GM20431 (cell line): ENCODE measurements around the gene HOXA9.

Experiments
- in situ Hi-C: fragments of 300-500 bp; cut with MseI, MboI; formaldehyde crosslinking; loops from one replicate; pipeline ENCODE4 v1.15.0; 2020; ENCODE audit warnings: low sequenced_read_pairs; ENCODE audit not compliant: unreplicated experiment

Gene HOXA9

DNA sequence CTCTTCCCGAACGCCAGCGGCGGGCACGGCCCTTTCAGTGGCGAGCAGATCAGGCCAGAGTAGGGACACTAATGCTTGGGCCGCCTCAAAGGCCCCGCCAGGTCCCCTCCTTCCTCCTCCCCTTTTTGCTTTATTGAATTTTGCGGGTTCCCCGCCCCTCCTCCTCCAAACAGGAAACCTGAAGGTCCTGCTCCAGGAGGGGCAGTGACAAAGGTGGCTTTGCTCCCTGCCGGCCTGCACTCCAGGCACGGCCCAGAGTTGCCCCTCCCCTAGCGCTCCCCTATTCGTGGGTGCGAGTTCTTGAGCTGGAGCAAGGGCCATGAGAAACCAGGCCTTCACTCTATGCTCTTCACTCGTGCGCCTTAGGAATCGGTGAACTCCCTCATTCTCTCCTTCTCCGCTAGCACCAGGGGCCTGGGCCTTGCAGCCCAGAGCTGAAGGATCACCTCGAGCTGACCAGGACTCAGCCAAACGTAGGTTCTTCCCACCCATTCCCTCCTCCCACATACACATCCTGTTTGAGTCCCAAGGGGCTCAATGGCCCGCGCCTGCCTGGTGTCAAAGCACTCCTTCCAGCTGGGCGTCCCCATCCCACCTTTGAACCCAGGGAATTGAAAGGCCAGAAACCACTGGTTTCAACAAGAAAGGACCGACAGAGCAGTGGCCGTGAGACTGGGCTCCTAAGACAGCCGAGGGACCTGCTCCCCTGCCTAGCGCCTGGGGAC, 17.1 kb downstream of the HOXA9 start:
- in situ Hi-C loops, result no loop called here

DNA sequence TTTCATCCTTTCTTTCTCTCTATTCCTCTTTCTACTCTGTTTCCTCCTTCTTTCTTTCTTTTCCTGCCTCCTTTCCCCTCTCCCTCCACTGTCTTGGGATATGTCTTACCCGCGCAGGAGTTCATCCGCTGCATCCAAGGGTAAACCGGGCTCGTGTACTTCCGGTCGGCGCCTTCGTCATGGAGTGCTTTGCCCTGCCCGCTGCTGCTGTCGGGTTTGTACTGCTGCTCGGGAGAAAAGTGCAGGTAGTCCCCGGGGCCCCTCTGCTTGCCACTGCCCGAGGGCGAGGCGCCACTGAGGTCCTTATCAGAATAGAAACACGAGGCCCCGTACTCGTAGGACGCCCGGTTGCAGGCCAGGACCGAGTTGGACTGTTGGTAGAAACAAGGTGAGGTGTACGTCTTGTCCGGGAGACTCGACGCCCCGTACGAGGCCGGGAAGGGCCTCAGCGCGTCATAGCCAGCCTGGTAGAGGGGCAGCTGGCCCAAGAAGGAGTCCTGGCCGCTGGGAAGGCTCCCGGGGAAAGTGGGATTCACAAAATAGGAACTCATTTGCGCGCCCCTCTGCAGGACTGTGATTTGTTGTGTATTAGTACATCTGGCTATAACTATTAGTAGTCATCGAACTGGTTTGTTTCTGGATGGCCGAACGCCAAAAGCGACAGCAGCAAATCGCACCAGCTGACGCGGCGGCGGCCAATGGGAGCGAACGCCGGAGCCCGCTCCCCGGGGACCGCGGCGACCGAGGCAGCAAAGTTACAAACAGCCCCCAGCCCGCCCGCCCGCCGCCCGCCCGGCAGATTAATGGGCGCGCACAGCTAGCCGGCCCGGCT, 17.9 kb downstream of the HOXA9 start, which contains the start of gene HOXA6:
TSS of gene HOXA6 (minus strand) at position 576 of the 832 bp plus-strand sequence. CDS start at position 551, 25 bp downstream.
- in situ Hi-C loops, result no loop called here

GRCh38 chr7:27146491-27147198, 18.7 kb downstream of the HOXA9 start:
- in situ Hi-C loops, result no loop called here

GRCh38 chr7:27145914-27146412, 19.4 kb downstream of the HOXA9 start:
- in situ Hi-C loops, result no loop called here

GRCh38 chr7:27145165-27145913, 20.0 kb downstream of the HOXA9 start:
- in situ Hi-C loops, result no loop called here

DNA sequence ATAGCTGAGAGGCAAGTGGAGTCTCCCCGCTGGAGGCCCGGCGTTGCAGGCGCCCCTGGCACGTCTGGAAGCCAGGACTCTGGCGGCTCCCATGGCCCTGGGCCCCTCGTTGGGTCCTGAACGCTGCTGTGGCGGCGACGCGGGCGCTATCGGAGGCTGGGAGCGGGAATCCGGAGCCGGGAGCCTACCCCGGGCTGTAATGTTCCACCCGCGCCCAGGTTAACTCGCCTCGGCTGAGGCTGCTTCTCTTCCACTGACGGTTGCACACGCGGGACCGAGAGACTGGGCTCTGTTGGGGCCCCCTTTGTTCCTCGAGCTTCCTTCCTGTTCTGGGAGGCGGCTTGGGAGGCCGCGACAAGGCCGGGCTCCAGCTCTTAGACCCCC, 20.6 kb downstream of the HOXA9 start:
- in situ Hi-C loops, result no loop called here

DNA sequence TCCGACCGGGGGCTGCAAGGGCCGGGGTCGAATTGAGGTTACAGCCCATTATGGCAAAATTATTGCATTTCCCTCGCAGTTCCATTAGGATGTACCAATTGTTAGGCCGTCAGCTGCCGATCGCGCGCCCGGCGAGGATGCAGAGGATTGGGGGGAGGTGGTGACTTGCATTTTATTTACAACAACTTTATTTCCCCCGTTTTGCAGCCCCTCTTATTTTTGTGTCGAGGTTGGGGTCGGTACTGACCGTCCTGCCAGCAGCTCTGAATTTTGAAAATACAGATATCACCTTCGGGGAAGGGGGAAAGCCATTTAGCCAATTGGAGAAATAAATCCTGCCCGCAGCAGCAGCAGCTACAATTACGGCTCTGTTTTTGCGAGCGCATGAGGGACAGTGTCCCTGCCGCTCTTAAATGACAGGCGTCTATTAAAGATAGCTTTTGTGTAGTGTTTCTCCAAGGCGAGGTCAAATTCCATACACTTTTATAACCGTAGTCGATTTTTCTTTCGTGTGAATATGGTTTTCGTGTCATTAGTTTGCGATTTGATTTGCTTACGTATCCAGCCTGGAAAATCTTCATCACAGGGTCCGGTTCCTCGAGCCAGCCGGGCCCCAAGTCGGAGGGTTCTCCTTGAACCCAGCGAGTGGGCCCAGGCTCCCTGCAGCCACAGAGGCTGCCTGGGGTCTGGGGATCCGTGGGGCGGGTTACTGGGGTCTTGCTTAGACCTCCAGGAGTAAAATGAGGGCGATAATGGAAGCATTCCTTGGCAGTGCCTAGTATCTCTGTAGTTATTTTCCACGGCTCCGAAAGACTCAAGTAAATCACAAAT, 21.2 kb downstream of the HOXA9 start:
- in situ Hi-C loops, result no loop called here

DNA sequence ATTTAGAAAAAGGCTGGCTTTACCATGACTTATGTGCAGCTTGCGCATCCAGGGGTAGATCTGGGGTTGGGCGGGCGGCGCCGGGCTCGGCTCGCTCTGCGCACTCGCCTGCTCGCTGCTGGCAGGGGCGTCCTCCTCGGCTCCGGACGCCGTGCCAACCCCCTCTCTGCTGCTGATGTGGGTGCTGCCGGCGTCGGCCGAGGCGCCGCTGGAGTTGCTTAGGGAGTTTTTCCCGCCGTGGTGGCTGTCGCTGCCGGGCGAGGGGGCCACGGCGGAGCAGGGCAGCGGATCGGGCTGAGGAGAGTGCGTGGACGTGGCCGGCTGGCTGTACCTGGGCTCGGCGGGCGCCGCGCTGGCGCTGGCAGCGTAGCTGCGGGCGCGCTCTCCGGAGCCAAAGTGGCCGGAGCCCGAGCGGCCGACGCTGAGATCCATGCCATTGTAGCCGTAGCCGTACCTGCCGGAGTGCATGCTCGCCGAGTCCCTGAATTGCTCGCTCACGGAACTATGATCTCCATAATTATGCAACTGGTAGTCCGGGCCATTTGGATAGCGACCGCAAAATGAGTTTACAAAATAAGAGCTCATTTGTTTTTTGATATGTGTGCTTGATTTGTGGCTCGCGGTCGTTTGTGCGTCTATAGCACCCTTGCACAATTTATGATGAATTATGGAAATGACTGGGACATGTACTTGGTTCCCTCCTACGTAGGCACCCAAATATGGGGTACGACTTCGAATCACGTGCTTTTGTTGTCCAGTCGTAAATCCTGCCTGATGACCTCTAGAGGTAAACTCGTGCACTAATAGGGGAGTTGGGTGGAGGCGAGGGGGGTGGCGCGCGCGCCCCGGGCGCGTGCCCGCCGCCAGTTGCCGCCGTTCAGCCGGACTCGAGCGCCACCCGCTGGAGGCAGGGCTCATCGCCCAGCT, 22.1 kb downstream of the HOXA9 start, which contains the start of gene HOXA5:
TSS of gene HOXA5 (minus strand) at position 659 of the 927 bp plus-strand sequence. CDS start at position 585, 74 bp downstream.
- in situ Hi-C loops, result no loop called here

GRCh38 chr7:27142580-27143022, 22.7 kb downstream of the HOXA9 start:
- in situ Hi-C loops, result no loop called here

DNA sequence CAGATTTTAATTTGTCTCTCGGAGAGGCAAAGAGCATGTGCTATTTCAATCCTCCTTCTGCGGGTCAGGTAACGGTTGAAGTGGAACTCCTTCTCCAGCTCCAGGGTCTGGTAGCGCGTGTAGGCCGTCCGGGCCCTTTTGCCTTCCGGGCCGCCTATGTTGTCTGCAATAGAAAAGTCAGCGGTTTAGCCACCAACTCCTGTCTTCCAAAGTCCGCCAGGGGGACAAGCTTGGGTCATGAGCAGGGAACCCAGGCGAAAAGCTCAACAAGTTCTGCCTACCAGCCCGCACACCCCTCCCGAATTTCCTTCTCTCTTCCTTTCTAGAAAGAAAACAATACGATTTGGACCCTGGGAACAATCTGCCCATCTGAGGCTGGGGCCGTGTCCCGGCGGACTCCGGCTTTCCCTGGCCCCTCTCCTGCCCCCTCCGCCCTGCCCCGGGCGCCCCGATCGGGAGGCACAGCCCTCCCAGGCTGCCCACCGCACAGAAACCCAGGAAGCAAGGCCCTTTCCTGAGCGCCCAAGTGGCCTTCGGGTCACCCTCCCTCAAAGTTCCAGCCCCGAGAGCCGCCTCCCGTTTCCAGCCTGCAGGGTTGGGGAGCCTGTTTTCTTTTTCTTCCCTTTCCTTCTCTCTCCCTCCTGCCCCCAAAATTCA, 23.3 kb downstream of the HOXA9 start:
- in situ Hi-C loops, result no loop called here

DNA sequence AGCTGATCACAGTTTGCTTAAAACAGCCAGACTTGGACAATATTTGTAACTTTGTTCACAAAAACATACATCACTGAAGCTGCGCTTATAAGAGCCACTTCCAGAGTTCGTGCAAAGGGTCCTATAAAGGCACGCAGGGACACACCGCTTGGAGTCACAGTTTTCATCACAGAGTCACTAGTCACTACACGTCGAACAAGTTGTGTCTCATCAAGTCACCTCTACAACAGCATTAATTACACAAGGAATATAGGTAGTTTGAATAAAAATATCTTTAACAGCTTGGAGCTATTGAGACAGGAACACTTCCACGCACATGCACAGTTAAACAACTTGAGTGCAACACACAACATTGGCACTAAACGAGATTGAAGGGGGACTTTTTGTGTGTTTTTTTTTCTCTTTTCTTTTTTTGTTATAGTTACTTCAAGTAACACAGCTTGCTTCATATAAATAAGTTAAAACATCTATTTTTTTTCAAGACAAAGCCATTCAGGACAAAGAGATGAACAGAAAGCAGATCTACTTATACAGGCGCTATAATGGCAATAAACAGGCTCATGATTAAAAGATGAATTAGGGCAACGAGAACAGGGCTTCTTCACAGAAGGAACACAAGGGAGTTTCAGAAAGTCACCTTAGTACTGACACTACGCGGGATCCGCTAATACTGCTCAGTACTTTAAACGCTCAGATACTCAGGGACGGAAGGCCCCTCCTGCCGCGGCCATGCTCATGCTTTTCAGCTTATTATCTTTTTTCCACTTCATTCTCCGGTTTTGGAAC, 24.0 kb downstream of the HOXA9 start:
- in situ Hi-C loops, result no loop called here

DNA sequence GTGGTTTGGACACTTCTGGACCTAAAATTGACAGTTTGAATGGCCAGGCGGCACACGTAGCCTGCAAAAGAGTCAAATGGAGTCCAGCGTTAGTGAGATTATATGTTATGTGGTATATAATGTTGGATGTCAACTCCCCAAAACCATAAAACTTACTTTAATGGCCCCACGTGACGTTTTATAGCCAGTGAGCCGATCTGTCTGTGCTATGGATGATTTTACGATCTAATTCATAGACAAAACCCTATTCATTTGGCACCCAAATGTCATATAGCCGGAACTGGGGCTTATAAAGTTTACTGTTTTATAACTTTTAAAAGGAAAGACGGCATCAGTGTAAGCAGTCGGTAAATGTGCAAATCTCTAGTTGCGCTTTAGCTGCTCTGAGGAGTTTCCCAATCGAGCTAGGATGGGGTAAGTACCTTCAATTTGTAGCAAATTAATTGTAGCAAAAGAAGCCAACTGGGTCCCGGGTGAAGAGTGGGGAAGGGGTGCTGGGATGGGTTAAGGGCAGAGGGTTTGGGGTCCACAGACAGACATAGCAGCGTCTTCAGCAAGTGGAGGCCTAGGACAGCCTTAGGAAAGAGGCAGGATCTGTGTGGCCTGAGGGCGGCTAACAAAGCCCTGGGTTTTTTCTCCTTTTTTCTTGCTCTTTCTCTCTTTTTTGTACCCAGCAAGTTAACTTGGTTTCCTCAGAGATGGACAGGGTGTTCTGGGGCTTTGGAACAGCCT, 25.0 kb downstream of the HOXA9 start:
- in situ Hi-C loops, result no loop called here

GRCh38 chr7:27139334-27140125, 25.8 kb downstream of the HOXA9 start:
- in situ Hi-C loops, result no loop called here

DNA sequence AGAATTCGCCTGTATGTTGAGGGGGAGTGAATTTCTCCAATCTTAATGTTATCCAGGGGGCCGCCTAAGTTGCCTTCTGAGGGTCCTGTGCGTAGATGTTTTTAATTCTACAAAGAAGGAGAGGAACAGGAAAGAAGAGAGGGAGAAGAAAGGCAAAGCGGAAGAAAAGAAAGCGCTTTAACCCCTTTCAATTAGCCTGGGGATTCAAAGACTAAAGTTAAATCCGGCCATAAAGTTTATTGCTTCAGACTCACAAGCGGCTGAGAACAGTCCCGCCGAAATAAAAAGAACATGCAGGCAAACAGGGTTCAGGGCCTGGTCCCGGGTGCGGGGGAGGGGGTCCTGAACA, 26.4 kb downstream of the HOXA9 start:
- in situ Hi-C loops, result no loop called here

- in situ Hi-C loops, result no loop called here
These were observed 26.9 kb downstream of the HOXA9 start for GRCh38 chr7:27138472-27138871.
